GM12801 (cell line): ENCODE data around the gene MCM5.

Source experiments
- CTCF ChIP-seq: IDR thresholded peaks from one replicate; pipeline ENCODE4 v1.5.1; 2011; ENCODE audit warnings: control low read depth; ENCODE audit not compliant: insufficient read length; ENCODE audit errors: extremely low read depth

Gene MCM5

GRCh38 chr22:35380537-35381423 is 19.2 kb upstream of the MCM5 start, which contains the start of gene HMOX1:
HMOX1 (plus strand) TSS chr22:35381096; CDS start chr22:35381174, 78 bp downstream.
- no peak for TF ChIP-seq CTCF

GRCh38 chr22:35381424-35382009 is 18.4 kb upstream of the MCM5 start:
- no peak for TF ChIP-seq CTCF

GRCh38 chr22:35383679-35384071 is 16.3 kb upstream of the MCM5 start:
- TF ChIP-seq CTCF = no peak

- TF ChIP-seq CTCF = no peak
These were observed 15.4 kb upstream of the MCM5 start for GRCh38 chr22:35384527-35384926.

- no peak for TF ChIP-seq CTCF
These were observed 14.9 kb upstream of the MCM5 start for GRCh38 chr22:35384975-35385588.

GRCh38 chr22:35386670-35387288 is 13.2 kb upstream of the MCM5 start:
- no peak for TF ChIP-seq CTCF

GRCh38 chr22:35390933-35391332 is 9.0 kb upstream of the MCM5 start:
- TF ChIP-seq CTCF = no peak
